ENCODE data around the gene MADD. TPM values are rescaled to one million over a fixed set of nuclear protein-coding genes. Genes with fewer than 3 reads are reported as not detected.
"Not testable (repeated sequence)": the region's sequence is repeated elsewhere in the genome, so short reads cannot be mapped to it uniquely, and the experiment has no call there.

MADD gene
- polyA plus RNA-seq, 4 donors = 34.5 to 51.2 (median 39.9) TPM

- no peak for DNase-seq (ENCODE audit: low read depth in 4 of 4, low spot score in 3 of 4)
Measured at GRCh38 chr11:47272706-47273105, 2.8 kb downstream of the MADD start.

- no peak for DNase-seq (ENCODE audit: low read depth in 4 of 4, low spot score in 3 of 4)
Measured at GRCh38 chr11:47274495-47275235, 4.7 kb downstream of the MADD start.

GRCh38 chr11:47276923-47277322, 7.0 kb downstream of the MADD start:
- DNase-seq (ENCODE audit: low read depth in 4 of 4, low spot score in 3 of 4) = no peak

- DNase-seq (ENCODE audit: low read depth in 4 of 4, low spot score in 3 of 4) = no peak
Measured at GRCh38 chr11:47278058-47278457, 8.1 kb downstream of the MADD start.

- no peak for DNase-seq (ENCODE audit: low read depth in 4 of 4, low spot score in 3 of 4)
Measured at GRCh38 chr11:47278769-47279168, 8.8 kb downstream of the MADD start.

GRCh38 chr11:47280099-47280498, 10.2 kb downstream of the MADD start:
- no peak for DNase-seq (ENCODE audit: low read depth in 4 of 4, low spot score in 3 of 4)

- no peak for DNase-seq (ENCODE audit: low read depth in 4 of 4, low spot score in 3 of 4)
Measured at GRCh38 chr11:47280860-47281259, 10.9 kb downstream of the MADD start.

- no peak for DNase-seq (ENCODE audit: low read depth in 4 of 4, low spot score in 3 of 4)
Measured at GRCh38 chr11:47282462-47282861, 12.5 kb downstream of the MADD start.

- DNase-seq (ENCODE audit: low read depth in 4 of 4, low spot score in 3 of 4) = no peak
Measured at GRCh38 chr11:47284151-47284550, 14.2 kb downstream of the MADD start.

GRCh38 chr11:47285969-47286770, 16.2 kb downstream of the MADD start:
- no peak for DNase-seq (ENCODE audit: low read depth in 4 of 4, low spot score in 3 of 4)

- no peak for DNase-seq (ENCODE audit: low read depth in 4 of 4, low spot score in 3 of 4)
Measured at GRCh38 chr11:47288066-47288465, 18.1 kb downstream of the MADD start.

GRCh38 chr11:47289856-47290255, 19.9 kb downstream of the MADD start:
- no peak for DNase-seq (ENCODE audit: low read depth in 4 of 4, low spot score in 3 of 4)

GRCh38 chr11:47295385-47295784, 25.5 kb downstream of the MADD start:
- no peak for DNase-seq (ENCODE audit: low read depth in 4 of 4, low spot score in 3 of 4)

- no peak for DNase-seq (ENCODE audit: low read depth in 4 of 4, low spot score in 3 of 4)
Measured at GRCh38 chr11:47296045-47296444, 26.1 kb downstream of the MADD start.

- no peak for DNase-seq (ENCODE audit: low read depth in 4 of 4, low spot score in 3 of 4)
Measured at GRCh38 chr11:47299078-47299477, 29.1 kb downstream of the MADD start.

GRCh38 chr11:47302853-47303252, 32.9 kb downstream of the MADD start:
- no peak for DNase-seq (ENCODE audit: low read depth in 4 of 4, low spot score in 3 of 4)

GRCh38 chr11:47305734-47306483, 36.0 kb downstream of the MADD start:
- no peak for DNase-seq (ENCODE audit: low read depth in 4 of 4, low spot score in 3 of 4)

- DNase-seq (ENCODE audit: low read depth in 4 of 4, low spot score in 3 of 4) = no peak
Measured at GRCh38 chr11:47306484-47306844, 36.5 kb downstream of the MADD start.

- no peak for DNase-seq (ENCODE audit: low read depth in 4 of 4, low spot score in 3 of 4)
Measured at GRCh38 chr11:47308050-47308823, 38.3 kb downstream of the MADD start.

GRCh38 chr11:47314992-47315391, 45.1 kb downstream of the MADD start:
- DNase-seq (ENCODE audit: low read depth in 4 of 4, low spot score in 3 of 4) = no peak

- DNase-seq (ENCODE audit: low read depth in 4 of 4, low spot score in 3 of 4) = not testable (repeated sequence)
Measured at GRCh38 chr11:47316501-47316900, 46.6 kb downstream of the MADD start.

Measured in right renal pelvis (tissue), 4 donors.